Uterus (tissue), 2 donors: Measurements from ENCODE around the gene MBNL1.

Experiments used
- POLR2A ChIP-seq, 2 donors: fragments of 450-650 bp; IDR thresholded peaks; one replicate each; pipeline ENCODE4 v1.6.1; 2016; ENCODE audit warnings: antibody characterized with exemption in 2 of 2, mild to moderate bottlenecking in 1 of 2, moderate library complexity in 1 of 2
- TF ChIP-seq, protein P1 (sequence below), 4 experiments: fragments of 200-600 bp in 2 of 4; fragments of 450-650 bp in 2 of 4; sonication (generic) in 2 of 4; IDR thresholded peaks; one replicate each; pipeline ENCODE4 v1.5.1; 2016 to 2019; ENCODE audit warnings: antibody characterized with exemption in 4 of 4, mild to moderate bottlenecking in 2 of 4, moderate library complexity in 1 of 4

GRCh38 chr3:152459118-152459515, 190.4 kb downstream of the MBNL1 start:
- TF ChIP-seq, protein P1, sequence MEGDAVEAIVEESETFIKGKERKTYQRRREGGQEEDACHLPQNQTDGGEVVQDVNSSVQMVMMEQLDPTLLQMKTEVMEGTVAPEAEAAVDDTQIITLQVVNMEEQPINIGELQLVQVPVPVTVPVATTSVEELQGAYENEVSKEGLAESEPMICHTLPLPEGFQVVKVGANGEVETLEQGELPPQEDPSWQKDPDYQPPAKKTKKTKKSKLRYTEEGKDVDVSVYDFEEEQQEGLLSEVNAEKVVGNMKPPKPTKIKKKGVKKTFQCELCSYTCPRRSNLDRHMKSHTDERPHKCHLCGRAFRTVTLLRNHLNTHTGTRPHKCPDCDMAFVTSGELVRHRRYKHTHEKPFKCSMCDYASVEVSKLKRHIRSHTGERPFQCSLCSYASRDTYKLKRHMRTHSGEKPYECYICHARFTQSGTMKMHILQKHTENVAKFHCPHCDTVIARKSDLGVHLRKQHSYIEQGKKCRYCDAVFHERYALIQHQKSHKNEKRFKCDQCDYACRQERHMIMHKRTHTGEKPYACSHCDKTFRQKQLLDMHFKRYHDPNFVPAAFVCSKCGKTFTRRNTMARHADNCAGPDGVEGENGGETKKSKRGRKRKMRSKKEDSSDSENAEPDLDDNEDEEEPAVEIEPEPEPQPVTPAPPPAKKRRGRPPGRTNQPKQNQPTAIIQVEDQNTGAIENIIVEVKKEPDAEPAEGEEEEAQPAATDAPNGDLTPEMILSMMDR (IDR thresholded peaks at IDR 0.05): no peak
- no peak for TF ChIP-seq POLR2A (IDR thresholded peaks at IDR 0.05)
